Effector CD8-positive, alpha-beta T cell (primary cell): ENCODE data around the gene FSTL4.

ENCODE experiments used
- DNase-seq: peaks from one replicate; lab custom pipeline; 2025; lab: John Stamatoyannopoulos, UW

FSTL4 gene

GRCh38 chr5:133386662-133387061 is 225.7 kb downstream of the FSTL4 start:
- DNase-seq = no peak

GRCh38 chr5:133385346-133385745 is 227.0 kb downstream of the FSTL4 start:
- DNase-seq = no peak

- DNase-seq = no peak
Observed at GRCh38 chr5:133384903-133385302, 227.4 kb downstream of the FSTL4 start.

- DNase-seq = no peak
Observed at GRCh38 chr5:133384120-133384855, 228.1 kb downstream of the FSTL4 start.

- DNase-seq = no peak
Observed at GRCh38 chr5:133383580-133383939, 228.8 kb downstream of the FSTL4 start.

- DNase-seq = no peak
Observed at GRCh38 chr5:133382661-133383579, 229.4 kb downstream of the FSTL4 start.

GRCh38 chr5:133381571-133382365 is 230.6 kb downstream of the FSTL4 start:
- DNase-seq = no peak

- no peak for DNase-seq
Observed at GRCh38 chr5:133381041-133381440, 231.3 kb downstream of the FSTL4 start.

GRCh38 chr5:133377736-133378135 is 234.6 kb downstream of the FSTL4 start:
- DNase-seq = no peak

- DNase-seq = no peak
Observed at GRCh38 chr5:133376986-133377385, 235.4 kb downstream of the FSTL4 start.

GRCh38 chr5:133373121-133373870 is 239.0 kb downstream of the FSTL4 start:
- DNase-seq = no peak

GRCh38 chr5:133372293-133372937 is 239.9 kb downstream of the FSTL4 start:
- DNase-seq = no peak

GRCh38 chr5:133371371-133372155 is 240.8 kb downstream of the FSTL4 start:
- DNase-seq = no peak

- no peak for DNase-seq
Observed at GRCh38 chr5:133370904-133371303, 241.4 kb downstream of the FSTL4 start.

GRCh38 chr5:133370036-133370831 is 242.1 kb downstream of the FSTL4 start:
- DNase-seq = no peak

- no peak for DNase-seq
Observed at GRCh38 chr5:133368916-133369783, 243.2 kb downstream of the FSTL4 start.

- DNase-seq = no peak
Observed at GRCh38 chr5:133367984-133368383, 244.4 kb downstream of the FSTL4 start.

GRCh38 chr5:133367071-133367786 is 245.1 kb downstream of the FSTL4 start:
- no peak for DNase-seq
